PC-3 (cell line): ENCODE data around the gene ITSN1. TPM values are rescaled to one million over a fixed set of nuclear protein-coding genes. Genes with fewer than 3 reads are reported as not detected.

Source experiments
- ATAC-seq: fragments of 200-7000 bp; cut with Tn5 transposase; 2 replicates; pipeline ENCODE4 v1.9.1; 2020; ENCODE audit warnings: mild to moderate bottlenecking, moderate library complexity
- BruUV-seq: library from RNA; stranded (reverse); fragments of 400-500 nt; replicated peaks from 2 replicates; lab custom pipeline; 2021; lab: Mats Ljungman, UMichigan
- CTCF ChIA-PET: fragments of 300-600 bp; sonication (Branson Sonifier 250); formaldehyde crosslinking; loops from one replicate; lab custom pipeline; 2022; ENCODE audit warnings: antibody characterized with exemption; lab: Charles Lee
- POLR2A ChIA-PET: fragments of 300-600 bp; sonication (Branson Sonifier 250); formaldehyde crosslinking; loops from one replicate; lab custom pipeline; 2022; ENCODE audit warnings: antibody characterized with exemption; ENCODE audit not compliant: unreplicated experiment; lab: Charles Lee
- DNase-seq: peaks from one replicate; pipeline ENCODE4 v3.0.0-alpha.2; 2015
- H2AFZ ChIP-seq: fragments of 300-600 bp; sonication (generic); 2 replicates; pipeline ENCODE4 v1.6.0; 2016; ENCODE audit warnings: antibody characterized with exemption, low read length
- H3F3A ChIP-seq: fragments of 300-600 bp; sonication (generic); one replicate; pipeline ENCODE4 v1.6.0; 2017; ENCODE audit warnings: antibody characterized with exemption, low read length, control low read depth, mild to moderate bottlenecking; ENCODE audit not compliant: unreplicated experiment
- H3K27ac ChIP-seq: fragments of 300-600 bp; sonication (generic); 2 replicates; pipeline ENCODE4 v1.5.1; 2016; ENCODE audit warnings: mild to moderate bottlenecking, low read length
- H3K27me3 ChIP-seq: fragments of 300-600 bp; sonication (generic); 2 replicates; pipeline ENCODE4 v1.6.1; 2016; ENCODE audit warnings: low read length, mixed read lengths
- H3K36me3 ChIP-seq: fragments of 300-600 bp; sonication (generic); 2 replicates; pipeline ENCODE4 v1.6.1; 2016; ENCODE audit warnings: low read depth, mixed run types, low read length, mixed read lengths
- H3K4me1 ChIP-seq: fragments of 300-600 bp; sonication (generic); 2 replicates; pipeline ENCODE4 v1.5.1; 2016; ENCODE audit warnings: low read length; ENCODE audit not compliant: insufficient read depth
- H3K4me2 ChIP-seq: fragments of 300-600 bp; sonication (generic); 2 replicates; pipeline ENCODE4 v1.6.0; 2016; ENCODE audit warnings: low read length
- H3K4me3 ChIP-seq: fragments of 300-600 bp; sonication (generic); 2 replicates; pipeline ENCODE4 v1.5.1; 2016; ENCODE audit warnings: mild to moderate bottlenecking, low read length, mixed read lengths
- H3K79me2 ChIP-seq: fragments of 300-600 bp; sonication (generic); 2 replicates; pipeline ENCODE4 v1.6.1; 2017; ENCODE audit warnings: low read length, mixed read lengths
- H3K9ac ChIP-seq: fragments of 300-600 bp; sonication (generic); 2 replicates; pipeline ENCODE4 v1.6.0; 2016; ENCODE audit warnings: mild to moderate bottlenecking, low read length
- H3K9me2 ChIP-seq: fragments of 300-600 bp; sonication (generic); replicated peaks from 2 replicates; pipeline ENCODE4 v1.6.1; 2016; ENCODE audit warnings: mixed run types, low read length, mixed read lengths
- H3K9me3 ChIP-seq: fragments of 300-600 bp; sonication (generic); 2 replicates; pipeline ENCODE4 v1.6.1; 2016; ENCODE audit warnings: low read length, mixed read lengths
- H4K20me1 ChIP-seq: fragments of 300-600 bp; sonication (generic); 2 replicates; pipeline ENCODE4 v1.6.1; 2016; ENCODE audit warnings: low read length, mixed read lengths
- CTCF ChIP-seq: fragments of 300-600 bp; sonication (generic); conservative IDR thresholded peaks from 2 replicates; pipeline ENCODE4 v1.5.1; 2017; ENCODE audit warnings: antibody characterized with exemption, low read depth, mild to moderate bottlenecking, low read length
- EZH2 ChIP-seq: fragments of 300-600 bp; sonication (generic); IDR thresholded peaks from one replicate; pipeline ENCODE4 v1.6.1; 2017; ENCODE audit warnings: antibody characterized with exemption, mild to moderate bottlenecking, low read length; ENCODE audit not compliant: unreplicated experiment
- EZH2phosphoT487 ChIP-seq: fragments of 300-600 bp; sonication (generic); IDR thresholded peaks from 2 replicates; pipeline ENCODE4 v1.6.1; 2018; ENCODE audit warnings: mild to moderate bottlenecking, antibody characterized with exemption, low read length, borderline replicate concordance
- intact Hi-C: fragments of 100-400 bp; cut with micrococcal nuclease; formaldehyde crosslinking; loops from 2 replicates; pipeline ENCODE4 v1.9.0; 2023
- total RNA-seq: library from RNA; depleted of rRNA; stranded (reverse); fragments of >200 nt; gene quantifications from 2 replicates; pipeline ENCODE4 v1.2.3, GENCODE V29; 2014

Gene ITSN1
- total RNA-seq, 1 experiment from 2014 or later = 45.6 TPM

DNA sequence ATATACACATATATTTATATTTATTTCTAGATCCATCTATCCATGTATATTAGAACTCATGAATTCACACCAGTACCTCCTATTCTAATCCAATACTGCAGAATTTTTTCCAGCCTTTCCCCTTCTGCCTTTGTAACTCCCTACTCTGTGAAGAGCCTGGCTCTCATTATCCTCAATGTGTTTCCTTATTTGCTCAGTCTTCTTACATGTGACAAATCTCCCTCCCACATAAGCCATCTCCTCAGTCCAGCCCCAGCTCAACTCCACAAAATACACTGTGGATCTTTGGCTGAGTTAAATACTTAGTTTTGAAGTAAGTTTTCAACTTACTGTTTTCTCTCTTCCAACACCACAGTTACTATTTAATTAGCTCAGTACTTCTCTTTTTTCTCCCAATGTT, 227.6 kb downstream of the ITSN1 start:
- POLR2A ChIA-PET = interaction anchor here (0.5 kb wide), 1 partner anchor 36 kb away, joined by 20 read pairs; no protein-coding TSS in a partner anchor
- no TSS peak for BruUV-seq
- no peak for DNase-seq
- Histone ChIP-seq H3K9me2 (no peaks in the 10 kb centered on the region), H3K4me1 (no peaks in the 10 kb centered on the region), H3K36me3 (no peaks in the 10 kb centered on the region), H3K4me2 (no peak overlapping the region), H3K27ac (no peak overlapping the region), H3K4me3 (no peak overlapping the region), H3K27me3 (no peaks in the 10 kb centered on the region), H3F3A (no peaks in the 10 kb centered on the region), H3K9me3 (no peaks in the 10 kb centered on the region), H3K79me2 (no peaks in the 10 kb centered on the region), H3K9ac (no peak overlapping the region), H2AFZ (no peak overlapping the region), H4K20me1 (no peaks in the 10 kb centered on the region)
- intact Hi-C loops = no loop called here
- no peak for ATAC-seq
- no peak for TF ChIP-seq EZH2phosphoT487
- TF ChIP-seq CTCF = no peak
- no peak for TF ChIP-seq EZH2
- CTCF ChIA-PET = no interaction called here

DNA sequence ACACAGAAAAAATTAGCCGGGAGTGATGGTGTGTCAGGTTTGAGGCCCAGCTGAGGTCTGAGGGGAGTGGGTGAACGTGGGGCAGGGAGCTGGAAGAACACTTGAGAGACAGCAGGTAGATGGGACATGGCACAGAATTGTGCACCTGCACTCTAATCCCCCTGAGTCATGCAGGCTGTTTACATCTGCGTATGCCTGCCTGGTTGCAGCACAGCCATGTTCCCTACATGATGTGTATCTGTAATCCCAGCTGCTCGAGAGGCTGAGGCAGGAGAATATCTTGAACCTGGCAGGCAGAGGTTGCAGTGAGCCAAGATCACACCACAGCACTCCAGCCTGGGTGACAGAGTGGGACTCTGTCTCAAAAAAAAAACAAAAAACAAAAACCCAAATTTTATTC, 228.5 kb downstream of the ITSN1 start:
- ChIA-PET CTCF (no interaction called here), POLR2A (no interaction called here)
- no TSS peak for BruUV-seq

More for the DNA sequence above, 228.5 kb downstream of the ITSN1 start:
- intact Hi-C loops = no loop called here
- H3K4me2 ChIP-seq = no peak overlapping the region
- H3F3A ChIP-seq = no peaks in the 10 kb centered on the region
- H3K27me3 ChIP-seq = no peaks in the 10 kb centered on the region
- H3K4me3 ChIP-seq = no peak overlapping the region
- H3K27ac ChIP-seq = no peak overlapping the region
- H3K9ac ChIP-seq = no peak overlapping the region
- H2AFZ ChIP-seq = no peak overlapping the region
- TF ChIP-seq EZH2phosphoT487 (no peak), CTCF (no peak), EZH2 (no peak)
- H3K9me2 ChIP-seq = no peaks in the 10 kb centered on the region
- H3K36me3 ChIP-seq = no peaks in the 10 kb centered on the region
- no peaks in the 10 kb centered on the region for H3K4me1 ChIP-seq
- H3K79me2 ChIP-seq = no peaks in the 10 kb centered on the region
- no peaks in the 10 kb centered on the region for H3K9me3 ChIP-seq
- H4K20me1 ChIP-seq = no peaks in the 10 kb centered on the region
- ATAC-seq = no peak
- DNase-seq = no peak
